GM19452 (cell line): ENCODE data around the gene PRPF40B.

ENCODE experiments used
- ATAC-seq: cut with Tn5 transposase; IDR thresholded peaks from one replicate; pipeline ENCODE4 v1.9.1; 2021; ENCODE audit not compliant: unreplicated experiment

The PRPF40B gene

DNA sequence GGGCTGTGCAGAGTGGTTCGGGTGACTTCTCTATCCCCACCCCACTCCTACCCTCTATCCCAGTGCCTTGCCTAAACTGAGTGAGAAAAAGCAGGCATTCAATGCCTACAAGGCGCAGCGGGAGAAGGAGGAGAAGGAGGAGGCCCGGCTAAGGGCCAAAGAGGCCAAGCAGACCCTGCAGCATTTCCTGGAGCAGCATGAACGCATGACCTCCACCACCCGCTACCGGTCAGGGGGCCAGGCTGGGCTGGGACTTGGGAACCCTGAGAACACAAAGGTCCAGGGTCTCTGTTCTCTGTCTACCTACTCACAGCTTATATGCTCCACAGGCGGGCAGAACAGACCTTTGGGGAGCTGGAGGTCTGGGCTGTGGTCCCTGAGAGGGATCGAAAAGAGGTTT is 11.7 kb downstream of the PRPF40B start:
- ATAC-seq, result no peak

DNA sequence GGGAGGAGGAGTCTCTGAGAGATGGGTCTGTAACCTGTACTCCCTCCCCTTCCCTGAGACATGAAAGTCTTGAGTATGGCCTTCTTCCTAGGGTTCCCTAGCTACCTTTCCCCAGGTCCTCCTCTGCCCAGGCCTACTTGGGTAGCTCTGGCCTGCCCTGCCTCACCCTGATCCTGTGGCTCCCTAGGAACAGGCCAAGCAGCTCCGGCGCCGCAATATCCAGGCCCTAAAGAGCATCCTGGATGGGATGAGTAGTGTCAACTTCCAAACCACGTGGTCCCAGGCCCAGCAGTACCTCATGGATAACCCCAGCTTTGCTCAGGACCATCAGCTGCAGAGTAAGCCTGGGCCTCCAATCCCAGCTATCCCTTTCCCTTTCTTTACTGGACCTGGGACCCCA is 12.3 kb downstream of the PRPF40B start:
- ATAC-seq, result no peak

DNA sequence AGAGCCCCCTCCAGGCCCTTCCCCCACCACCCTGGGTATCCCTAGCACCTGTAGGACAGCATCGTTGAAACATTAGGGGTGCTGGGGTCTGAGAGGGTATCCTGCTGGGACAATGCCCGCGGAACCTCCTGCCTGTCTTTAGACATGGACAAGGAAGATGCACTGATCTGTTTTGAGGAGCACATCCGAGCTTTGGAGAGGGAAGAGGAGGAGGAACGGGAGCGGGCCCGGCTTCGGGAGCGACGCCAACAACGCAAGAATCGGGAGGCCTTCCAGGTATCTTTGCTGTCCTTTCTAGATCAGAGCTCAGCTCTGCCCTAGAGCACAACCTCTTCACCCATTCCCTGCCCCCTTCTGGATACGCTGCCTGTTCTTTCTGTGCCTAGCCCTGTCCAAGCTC is 13.2 kb downstream of the PRPF40B start:
- ATAC-seq, result no peak

DNA sequence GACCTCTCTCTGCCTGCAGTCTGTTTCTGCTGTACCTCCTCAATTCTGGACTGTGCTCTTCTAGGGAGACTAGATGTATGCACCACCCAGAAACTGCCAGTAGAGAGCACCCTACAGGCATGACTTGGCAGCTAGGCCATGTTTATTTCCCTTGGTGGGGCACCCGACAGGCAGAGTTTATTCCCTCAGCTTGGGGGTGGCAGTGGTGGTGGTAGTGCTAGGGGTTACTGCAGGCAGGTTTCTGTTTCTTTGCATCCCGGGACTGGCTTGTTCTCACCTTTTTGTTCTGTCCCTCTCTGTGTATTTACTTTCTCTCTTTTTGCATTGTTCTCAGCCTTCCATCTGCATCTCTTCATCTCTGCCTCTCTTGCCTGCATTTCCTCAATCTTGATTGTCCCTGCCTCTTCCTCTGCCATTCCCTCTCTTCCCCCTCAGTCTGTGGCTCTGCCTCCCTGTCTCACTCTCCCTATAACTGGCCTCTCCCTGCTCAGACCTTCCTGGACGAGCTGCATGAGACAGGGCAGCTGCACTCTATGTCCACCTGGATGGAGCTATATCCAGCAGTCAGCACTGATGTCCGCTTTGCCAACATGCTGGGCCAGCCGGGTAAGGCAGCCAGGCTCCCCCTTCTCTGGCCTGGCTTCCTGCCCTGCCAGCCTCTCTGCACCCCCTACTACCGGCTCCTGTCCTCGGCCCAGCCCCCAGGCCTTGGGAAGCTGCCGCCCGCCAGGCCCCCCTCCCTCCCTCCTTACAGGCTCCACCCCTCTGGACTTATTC is 13.8 kb downstream of the PRPF40B start:
- ATAC-seq, result no peak

DNA sequence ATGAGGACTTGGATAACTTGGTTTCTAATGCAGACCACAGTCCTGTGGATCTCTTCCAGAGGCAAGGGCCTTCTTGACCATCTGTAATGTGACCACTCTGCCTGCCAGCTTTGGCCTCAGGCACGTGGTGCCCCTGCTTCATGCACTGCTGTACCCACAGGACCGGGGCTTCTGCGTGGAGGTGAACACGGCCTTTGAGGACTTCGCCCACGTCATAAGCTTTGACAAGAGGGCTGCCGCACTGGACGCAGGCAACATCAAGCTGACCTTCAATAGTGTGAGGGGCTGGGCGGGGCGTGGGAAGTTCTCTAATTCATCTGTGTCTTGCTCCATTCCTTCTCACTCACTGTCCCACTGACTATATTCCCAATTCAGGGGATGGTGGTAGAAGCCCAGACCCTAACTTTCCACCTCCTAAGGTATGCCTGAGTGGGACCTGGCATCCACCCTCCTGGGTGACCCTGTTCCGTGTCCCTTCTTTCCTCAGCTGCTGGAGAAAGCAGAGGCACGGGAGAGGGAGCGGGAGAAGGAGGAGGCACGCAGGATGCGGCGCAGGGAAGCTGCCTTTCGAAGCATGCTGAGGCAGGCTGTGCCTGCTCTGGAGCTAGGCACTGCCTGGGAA is 18.5 kb downstream of the PRPF40B start:
- no peak for ATAC-seq

DNA sequence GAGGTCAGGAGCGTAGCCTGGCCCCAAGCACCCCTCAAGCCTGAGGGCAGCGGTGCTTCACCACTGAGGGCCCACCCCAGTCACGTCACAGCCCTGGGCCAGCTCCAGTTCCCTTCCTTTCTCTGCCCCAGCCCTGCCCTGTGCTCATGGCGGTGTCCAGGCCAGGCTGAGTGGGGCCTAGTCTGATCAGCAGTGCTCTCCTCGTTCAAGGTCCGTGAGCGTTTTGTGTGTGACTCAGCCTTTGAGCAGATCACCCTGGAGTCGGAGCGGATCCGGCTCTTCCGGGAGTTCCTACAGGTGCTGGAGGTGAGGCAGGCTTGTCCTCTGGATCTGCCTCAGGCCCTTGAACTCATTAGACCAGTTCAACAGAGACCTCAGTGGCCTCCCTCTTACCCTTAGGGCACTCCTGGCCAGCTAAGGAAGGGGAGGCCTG is 19.0 kb downstream of the PRPF40B start:
- ATAC-seq, result no peak

DNA sequence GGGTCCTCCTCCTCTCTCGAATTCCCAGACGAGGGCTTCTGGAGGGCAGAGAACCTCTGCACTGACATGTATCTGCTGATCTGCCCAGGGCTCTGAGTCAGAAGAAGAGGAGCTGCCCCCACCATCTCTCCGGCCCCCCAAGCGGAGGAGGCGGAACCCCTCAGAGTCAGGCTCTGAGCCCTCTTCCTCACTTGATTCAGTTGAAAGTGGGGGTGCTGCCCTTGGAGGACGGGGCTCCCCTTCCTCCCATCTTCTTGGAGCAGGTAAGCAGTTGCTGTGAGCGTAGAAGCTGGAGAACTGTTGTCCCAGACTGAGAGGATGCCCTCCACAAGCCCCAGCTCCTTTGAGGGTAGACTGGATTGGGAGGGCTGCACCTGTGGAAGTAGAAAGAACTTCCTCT is 19.8 kb downstream of the PRPF40B start:
- no peak for ATAC-seq

DNA sequence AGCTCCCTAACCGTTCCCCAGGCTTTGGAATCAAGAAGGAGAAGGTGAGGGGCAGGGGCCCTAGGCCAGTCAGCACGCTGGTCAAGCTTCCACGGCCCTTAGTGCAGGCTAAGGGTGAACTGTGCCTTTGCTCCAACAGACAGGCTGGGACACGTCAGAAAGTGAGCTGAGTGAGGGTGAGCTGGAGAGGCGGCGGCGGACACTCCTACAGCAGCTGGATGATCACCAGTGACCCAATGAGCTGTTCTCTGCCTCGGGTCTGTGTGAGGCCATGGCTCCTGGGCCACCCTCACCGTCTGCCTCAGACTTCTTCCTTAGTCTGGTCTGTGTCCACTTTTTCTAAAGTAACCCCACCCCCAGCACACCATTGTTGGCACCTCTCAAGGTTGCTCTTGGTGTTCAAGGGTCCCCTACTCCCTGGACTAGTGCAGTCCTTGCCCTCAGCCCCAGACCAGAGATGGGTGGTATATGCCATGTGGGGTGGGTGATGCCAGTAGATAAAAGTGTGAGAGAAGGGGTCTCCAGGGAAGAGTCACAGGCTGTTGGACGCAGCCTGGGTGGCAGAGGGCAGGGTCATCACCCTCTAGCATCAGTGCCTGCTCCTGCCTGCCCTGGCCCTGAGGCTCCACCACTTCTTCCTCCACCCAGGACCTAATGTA is 20.7 kb downstream of the PRPF40B start:
- ATAC-seq, result no peak

DNA sequence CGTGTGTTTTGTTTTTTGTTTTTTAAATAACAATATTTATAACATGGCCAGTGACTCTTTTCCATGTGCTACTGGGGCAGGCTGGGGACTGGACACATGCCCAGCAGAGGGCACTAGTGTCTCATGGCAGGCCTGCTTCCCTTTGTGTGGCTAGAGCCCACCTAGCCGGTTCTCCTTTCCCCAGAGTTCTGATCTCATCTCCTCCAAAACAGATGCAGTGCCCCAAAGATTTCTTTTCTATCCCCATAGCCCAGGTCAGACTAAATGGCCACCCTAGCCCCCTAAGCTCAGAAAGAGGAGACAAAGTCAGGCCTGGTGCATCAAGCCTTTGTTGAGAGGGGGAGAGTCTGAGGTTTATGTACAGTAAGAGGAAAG is 21.2 kb downstream of the PRPF40B start:
- no peak for ATAC-seq

DNA sequence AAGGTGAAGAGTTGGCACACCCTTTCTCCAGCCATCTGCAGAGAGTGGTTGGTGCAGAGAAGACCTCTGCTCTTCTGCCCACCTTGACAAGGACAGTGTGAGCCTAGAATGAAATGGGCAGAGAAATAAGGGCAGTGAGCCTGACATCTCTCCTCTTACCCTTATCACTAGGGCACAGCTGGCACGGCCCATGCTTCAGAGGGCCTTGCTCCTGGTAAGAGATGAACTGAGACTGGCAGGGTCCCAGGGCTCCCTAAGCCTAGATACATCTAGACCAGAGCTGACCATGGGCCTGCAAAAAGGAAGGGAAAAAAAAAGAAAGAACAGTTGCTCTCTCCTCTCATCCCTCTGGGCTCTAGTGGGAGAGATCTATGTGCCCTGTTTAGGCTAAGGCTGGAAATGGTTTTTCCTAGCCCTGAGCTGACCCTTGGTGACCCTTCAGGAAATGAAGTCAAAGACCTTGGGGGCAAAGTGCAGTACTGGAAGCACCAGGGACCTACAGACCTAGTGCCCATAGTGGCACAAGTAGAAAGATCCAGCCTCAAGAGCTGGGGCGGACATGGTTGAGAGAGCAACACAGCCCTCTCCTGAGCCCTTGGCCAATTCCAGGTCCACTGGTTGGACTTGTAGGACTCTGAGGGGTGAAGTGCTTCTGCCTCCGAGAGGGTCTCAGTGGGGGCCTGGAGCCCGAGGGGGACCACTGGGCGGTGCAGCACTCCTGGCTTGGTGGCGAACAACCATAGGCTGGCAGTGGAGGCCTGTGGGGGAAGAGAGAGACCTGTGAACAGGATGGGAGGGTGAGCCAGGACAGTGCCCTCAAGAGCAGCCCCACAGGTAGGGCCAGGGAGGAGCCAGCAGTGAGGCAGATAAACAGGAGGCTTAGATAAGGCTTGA is 22.0 kb downstream of the PRPF40B start:
- no peak for ATAC-seq

DNA sequence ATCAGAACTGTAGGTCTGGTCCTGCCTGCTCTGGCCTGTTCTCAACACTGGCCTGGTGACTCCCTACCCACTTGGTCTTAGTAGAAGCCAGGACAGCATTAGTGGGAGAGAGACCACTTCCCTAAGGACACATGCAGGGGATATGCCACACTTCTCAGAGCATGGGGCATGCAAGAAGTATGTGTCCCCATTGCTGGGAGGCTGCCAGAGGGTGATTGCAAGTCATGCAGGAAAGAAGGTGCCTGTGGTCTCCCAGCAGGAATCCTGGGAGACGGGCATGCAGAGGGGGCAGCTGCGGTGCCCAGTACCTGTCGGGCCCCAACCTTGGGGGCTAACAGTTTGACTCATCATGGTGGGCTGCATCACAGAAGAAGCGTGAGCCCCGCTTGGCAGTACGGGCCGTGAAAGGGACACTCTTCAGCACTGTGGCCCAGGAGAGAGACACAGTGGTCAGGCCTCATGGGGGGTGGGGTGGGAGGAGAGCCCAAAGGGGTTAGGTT is 23.0 kb downstream of the PRPF40B start:
- no peak for ATAC-seq

DNA sequence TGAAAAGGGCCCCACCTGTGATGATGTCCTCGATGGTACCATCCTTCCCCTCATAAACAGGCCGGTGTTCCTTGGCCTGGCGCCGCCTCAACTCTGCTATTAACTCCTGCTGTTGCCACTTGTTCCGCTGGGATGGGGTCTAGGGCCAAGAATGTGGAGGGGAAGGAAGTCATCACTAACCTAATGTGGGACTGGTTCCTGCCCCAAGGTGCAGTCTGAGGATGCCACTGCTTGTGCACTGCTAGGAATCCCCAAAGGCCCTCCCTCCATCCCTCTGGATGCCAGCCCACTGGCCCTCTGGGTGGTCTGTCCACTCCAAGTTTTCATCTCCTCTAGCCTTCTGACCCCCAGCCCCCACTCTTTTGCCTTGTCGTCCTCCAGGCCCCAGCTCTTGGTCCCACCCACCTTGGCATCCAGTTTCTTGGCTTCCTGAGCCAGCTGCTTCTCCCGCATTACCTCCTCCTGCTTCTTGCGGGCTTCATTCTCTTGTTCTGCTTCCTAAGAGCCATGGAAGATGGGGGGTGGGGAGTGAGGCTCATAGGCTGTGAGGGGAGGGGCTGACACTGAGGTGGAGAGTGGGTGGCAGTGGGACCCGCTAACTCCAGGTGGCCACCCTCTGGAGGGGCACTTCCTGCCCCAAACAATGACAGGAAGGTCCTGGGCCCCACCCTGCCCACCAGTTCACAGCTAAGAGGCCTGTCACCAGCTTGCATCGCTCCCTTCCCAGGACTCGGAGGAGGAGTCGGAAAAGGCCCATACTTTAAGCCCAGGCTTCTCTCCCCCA is 23.7 kb downstream of the PRPF40B start:
- no peak for ATAC-seq

DNA sequence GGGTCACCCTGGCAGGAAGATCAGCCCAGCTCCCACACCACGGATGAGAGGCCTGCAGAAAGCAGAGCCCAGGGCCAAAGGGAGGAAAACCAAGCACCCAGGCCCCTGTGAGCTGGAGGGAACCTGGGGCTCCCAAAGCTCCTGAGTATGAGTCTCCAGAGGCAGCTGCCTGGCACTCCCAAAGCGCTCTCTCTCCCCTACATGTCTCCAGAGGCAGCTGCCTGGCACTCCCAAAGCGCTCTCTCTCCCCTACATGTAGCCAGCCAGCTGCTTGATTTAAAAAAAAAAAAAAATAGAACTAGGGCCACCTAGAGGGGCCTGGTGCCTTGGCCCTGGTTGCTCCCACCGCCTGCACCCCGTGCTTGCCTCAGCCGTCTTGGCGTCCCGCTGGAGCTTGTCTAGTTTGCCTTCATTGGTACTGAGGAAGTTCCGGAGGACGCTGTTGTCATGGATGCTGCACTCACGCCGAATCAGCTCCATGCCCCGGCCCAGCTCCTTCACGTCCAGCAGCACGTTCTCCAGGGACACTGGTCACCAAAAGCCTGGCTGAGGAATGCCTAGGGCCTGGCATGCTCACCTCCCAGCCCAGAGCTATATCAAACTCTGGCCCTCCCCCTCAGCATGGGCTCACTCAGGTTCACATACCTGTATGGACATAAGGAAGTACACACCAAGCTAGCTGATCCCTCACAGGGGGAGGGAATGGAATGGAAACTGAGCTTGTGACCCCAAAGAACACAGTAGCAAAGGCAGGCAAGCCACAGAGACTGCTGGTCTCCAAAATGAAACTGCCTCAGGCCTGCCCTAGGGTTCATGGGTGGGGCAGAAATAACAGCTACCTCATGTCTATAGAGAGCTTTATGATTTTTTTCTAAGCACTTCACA is 24.7 kb downstream of the PRPF40B start:
- ATAC-seq, result no peak

DNA sequence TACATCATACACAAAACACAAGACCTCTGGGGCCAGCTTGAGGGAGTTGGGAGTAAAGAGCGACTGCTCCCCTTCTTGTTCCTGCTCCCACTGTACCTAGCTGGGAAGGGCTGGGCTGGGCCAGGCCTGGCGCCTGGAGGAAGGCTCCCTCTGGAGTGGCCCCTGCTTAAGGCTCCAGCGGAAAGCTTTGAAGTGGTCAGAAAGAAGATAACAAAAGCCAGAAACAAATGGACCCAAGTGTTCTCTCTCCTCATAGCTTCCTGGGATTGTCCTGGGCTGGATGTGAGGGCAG is 25.3 kb downstream of the PRPF40B start:
- ATAC-seq, result no peak

DNA sequence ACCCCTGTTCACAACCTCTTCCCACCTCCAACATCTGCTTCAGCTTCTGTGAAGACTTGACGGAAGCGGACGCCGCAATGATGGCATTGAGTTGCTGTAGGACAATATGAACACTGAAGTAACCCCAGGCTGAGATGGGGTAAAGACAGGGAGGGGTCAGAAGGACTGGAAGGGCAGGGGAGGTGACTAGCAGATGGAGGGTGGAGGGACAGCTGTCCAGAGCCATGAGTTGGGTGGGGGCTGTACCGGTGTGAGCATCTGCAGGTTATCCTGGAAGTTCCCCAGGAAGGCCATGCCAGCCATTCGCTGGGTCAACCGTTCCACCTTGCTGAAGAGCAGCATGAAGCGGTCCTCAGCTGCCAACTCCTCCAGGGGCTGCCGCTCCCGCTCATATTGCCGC is 26.1 kb downstream of the PRPF40B start:
- ATAC-seq, result no peak

DNA sequence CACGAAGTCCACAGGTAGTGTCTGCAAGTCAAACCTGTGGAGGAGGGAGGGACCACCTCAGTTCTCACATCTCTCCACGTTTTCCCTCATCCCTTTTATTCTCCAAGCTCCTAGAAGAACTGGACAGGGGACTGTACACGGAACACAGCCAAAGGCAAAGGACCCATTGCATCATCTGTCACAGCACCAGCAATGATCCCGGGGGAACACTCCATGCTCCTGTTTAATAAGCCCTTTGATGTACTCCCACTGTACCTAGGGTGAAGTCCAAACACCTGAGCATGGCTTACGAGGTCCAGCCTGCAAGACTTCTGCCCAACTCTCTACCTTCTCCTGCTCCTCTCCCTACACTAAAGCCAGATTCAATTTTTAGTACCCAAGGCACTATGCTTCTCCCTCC is 26.5 kb downstream of the PRPF40B start:
- no peak for ATAC-seq

DNA sequence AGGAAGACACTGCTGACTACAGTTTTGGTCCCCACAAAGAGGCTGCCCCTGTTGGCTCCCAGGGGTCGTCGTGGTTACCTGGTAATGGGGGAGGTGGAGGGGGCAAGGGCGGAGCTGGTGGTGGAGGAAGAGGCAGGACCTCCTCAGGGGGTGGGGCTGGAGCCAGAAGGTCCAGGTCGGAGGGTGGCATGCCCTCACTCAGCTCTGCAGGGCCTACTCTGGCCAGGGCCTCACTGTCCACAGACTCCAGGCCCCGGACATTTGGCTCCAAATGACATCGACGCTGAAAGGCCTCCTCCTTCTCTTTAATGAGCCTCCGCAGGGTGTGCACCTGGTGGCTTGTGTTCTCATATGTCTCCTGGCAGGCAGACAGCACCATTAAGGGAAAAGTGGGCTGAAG is 28.5 kb downstream of the PRPF40B start:
- no peak for ATAC-seq

DNA sequence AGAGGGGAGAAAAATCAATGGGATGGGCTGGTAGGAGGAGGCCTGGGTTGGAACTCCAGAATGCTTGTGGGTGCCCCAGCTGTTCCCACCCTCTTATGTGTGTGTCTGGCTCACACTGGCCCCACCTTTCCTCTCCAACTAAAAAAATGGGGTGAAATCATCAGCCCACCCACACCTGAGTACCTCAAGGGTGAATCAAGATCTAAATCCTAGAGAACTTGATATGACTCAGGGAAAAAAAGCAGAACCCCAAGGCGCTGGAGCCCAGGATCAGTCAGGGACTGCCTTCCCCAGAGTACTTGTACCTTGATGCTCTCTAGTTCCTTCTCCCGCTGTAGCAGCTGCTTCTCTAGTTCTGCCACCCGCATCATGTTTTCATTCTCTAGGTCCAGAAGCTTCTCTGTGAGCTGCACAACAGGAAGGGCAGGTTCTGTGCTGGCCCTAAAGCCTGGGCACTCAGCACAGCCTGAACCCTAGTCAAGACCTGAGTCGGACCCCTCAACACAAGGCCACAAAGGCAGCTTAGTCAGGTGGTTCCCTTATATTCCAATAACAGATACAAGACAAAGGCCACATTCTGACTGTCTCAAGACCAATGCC is 29.7 kb downstream of the PRPF40B start:
- ATAC-seq, result no peak

DNA sequence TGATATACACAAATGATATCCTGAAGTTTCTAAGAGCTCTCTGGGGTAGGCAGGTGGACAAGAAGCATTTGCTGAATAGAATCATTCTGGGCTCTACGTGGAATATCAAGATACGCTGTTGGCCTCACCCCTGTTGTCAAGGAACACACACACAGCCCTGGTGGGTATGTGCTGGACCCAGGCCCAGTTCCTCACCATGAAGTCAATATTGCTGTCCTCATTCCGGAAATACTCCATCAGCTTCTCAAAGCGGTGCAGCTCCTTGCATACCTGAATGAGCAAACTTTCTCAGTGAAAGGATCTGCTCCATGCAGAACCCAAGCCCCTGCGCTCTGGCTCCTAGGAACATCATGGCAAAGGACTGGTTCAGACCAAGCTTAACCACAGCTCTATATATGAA is 31.4 kb downstream of the PRPF40B start:
- ATAC-seq, result no peak
